ENCODE data around the gene HDAC4.

Gene HDAC4

GRCh38 chr2:239279508-239280295 is 121.1 kb downstream of the HDAC4 start:
- no peak for DNase-seq (ENCODE audit: low read depth in 2 of 2)

GRCh38 chr2:239278941-239279365 is 121.9 kb downstream of the HDAC4 start:
- no peak for DNase-seq (ENCODE audit: low read depth in 2 of 2)

GRCh38 chr2:239278361-239278760 is 122.5 kb downstream of the HDAC4 start:
- no peak for DNase-seq (ENCODE audit: low read depth in 2 of 2)

GRCh38 chr2:239277401-239278085 is 123.3 kb downstream of the HDAC4 start:
- no peak for DNase-seq (ENCODE audit: low read depth in 2 of 2)

GRCh38 chr2:239276851-239277250 is 124.0 kb downstream of the HDAC4 start:
- DNase-seq (ENCODE audit: low read depth in 2 of 2) = no peak

- DNase-seq (ENCODE audit: low read depth in 2 of 2) = no peak
Observed at GRCh38 chr2:239275847-239276831, 124.7 kb downstream of the HDAC4 start.

- peak; percentile 68 to 75 for DNase-seq (ENCODE audit: low read depth in 2 of 2)
Observed at GRCh38 chr2:239275044-239275685, 125.7 kb downstream of the HDAC4 start.

GRCh38 chr2:239274391-239275043 is 126.3 kb downstream of the HDAC4 start:
- DNase-seq (ENCODE audit: low read depth in 2 of 2) = peak in 1 of 2 donors; percentile 50

- DNase-seq (ENCODE audit: low read depth in 2 of 2) = no peak
Observed at GRCh38 chr2:239273280-239274234, 127.3 kb downstream of the HDAC4 start.

- DNase-seq (ENCODE audit: low read depth in 2 of 2) = no peak
Observed at GRCh38 chr2:239272626-239273025, 128.2 kb downstream of the HDAC4 start.

- DNase-seq (ENCODE audit: low read depth in 2 of 2) = no peak
Observed at GRCh38 chr2:239271882-239272281, 128.9 kb downstream of the HDAC4 start.

- DNase-seq (ENCODE audit: low read depth in 2 of 2) = no peak
Observed at GRCh38 chr2:239271471-239271870, 129.3 kb downstream of the HDAC4 start.

- DNase-seq (ENCODE audit: low read depth in 2 of 2) = no peak
Observed at GRCh38 chr2:239269916-239270315, 130.9 kb downstream of the HDAC4 start.

- DNase-seq (ENCODE audit: low read depth in 2 of 2) = no peak
Observed at GRCh38 chr2:239269173-239269885, 131.5 kb downstream of the HDAC4 start.

GRCh38 chr2:239268549-239268948 is 132.3 kb downstream of the HDAC4 start:
- no peak for DNase-seq (ENCODE audit: low read depth in 2 of 2)

GRCh38 chr2:239268082-239268481 is 132.7 kb downstream of the HDAC4 start:
- DNase-seq (ENCODE audit: low read depth in 2 of 2) = no peak

GRCh38 chr2:239267288-239267951 is 133.4 kb downstream of the HDAC4 start:
- peak; percentile 83 to 86 for DNase-seq (ENCODE audit: low read depth in 2 of 2)

- DNase-seq (ENCODE audit: low read depth in 2 of 2) = no peak
Observed at GRCh38 chr2:239266779-239267287, 134.0 kb downstream of the HDAC4 start.
